Measurements from ENCODE around the gene STKLD1.

The STKLD1 gene

DNA sequence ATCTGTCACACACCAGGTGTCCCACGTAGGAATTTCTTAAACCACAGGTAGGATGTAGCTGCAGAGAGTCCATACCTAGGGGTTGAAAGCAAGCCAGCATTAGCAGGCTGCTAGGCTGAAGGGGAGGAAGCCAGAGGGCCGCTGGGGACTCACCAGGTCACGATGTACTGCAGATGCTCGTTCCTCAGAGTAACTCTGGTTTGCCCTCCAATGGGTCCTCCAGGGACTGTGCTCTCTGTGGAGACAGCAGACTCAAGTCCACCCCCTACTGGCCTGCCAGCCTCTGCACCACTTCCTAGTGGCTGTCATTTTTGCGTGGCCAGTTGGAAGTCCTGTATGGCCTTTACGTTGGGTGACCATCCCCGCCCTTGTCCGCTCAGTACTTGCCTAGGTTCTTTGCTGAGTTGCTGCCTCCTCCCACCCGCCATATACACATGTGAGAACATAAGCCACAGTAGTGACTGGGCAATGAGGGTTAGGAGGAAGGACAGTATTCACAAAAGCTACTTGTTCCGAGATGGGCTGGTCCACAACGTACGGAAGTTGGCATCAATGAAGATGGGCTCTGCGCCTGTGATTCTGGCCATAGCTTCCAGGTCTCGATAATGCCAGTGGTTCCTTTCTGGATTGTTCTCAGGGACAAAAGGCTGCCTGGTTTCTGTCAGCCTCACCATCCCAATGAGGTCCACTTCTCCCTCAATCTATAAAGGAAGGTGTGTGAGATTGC is 24.1 kb upstream of the STKLD1 start:
- no peak overlapping the region for H3K4me3 ChIP-seq (ENCODE audit: low read depth, low read length)
- TF ChIP-seq, protein P1, sequence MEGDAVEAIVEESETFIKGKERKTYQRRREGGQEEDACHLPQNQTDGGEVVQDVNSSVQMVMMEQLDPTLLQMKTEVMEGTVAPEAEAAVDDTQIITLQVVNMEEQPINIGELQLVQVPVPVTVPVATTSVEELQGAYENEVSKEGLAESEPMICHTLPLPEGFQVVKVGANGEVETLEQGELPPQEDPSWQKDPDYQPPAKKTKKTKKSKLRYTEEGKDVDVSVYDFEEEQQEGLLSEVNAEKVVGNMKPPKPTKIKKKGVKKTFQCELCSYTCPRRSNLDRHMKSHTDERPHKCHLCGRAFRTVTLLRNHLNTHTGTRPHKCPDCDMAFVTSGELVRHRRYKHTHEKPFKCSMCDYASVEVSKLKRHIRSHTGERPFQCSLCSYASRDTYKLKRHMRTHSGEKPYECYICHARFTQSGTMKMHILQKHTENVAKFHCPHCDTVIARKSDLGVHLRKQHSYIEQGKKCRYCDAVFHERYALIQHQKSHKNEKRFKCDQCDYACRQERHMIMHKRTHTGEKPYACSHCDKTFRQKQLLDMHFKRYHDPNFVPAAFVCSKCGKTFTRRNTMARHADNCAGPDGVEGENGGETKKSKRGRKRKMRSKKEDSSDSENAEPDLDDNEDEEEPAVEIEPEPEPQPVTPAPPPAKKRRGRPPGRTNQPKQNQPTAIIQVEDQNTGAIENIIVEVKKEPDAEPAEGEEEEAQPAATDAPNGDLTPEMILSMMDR (IDR thresholded peaks at IDR 0.05; ENCODE audit: low read depth, low read length): peak; percentile 46

- TF ChIP-seq, protein P1 (IDR thresholded peaks at IDR 0.05; ENCODE audit: low read depth, low read length): no peak
- no peak overlapping the region for H3K4me3 ChIP-seq (ENCODE audit: low read depth, low read length)
Measured at GRCh38 chr9:133352635-133353340, 23.4 kb upstream of the STKLD1 start.

DNA sequence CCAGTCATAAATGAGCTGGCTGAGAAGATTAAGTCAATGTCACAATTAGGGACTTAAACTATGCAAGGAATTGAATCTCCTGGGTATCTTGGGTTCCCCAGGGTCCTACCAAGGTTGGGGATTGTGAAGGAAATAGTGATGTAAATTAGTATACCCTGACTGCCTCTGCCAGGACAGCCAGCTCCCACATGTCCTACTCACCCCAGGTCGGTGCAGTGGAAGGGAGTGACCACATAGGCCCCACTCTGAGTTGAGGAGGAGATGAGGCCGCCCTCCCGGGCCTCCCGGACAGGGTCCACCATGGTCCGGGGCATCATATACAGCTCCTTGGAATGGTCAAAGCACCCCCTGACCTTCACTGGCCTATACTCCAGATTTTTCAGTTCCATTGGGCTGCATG is 22.6 kb upstream of the STKLD1 start:
- TF ChIP-seq, protein P1 (IDR thresholded peaks at IDR 0.05; ENCODE audit: low read depth, low read length): no peak
- no peak overlapping the region for H3K4me3 ChIP-seq (ENCODE audit: low read depth, low read length)

- TF ChIP-seq, protein P1 (IDR thresholded peaks at IDR 0.05; ENCODE audit: low read depth, low read length): no peak
Measured at GRCh38 chr9:133354766-133355165, 21.4 kb upstream of the STKLD1 start.

DNA sequence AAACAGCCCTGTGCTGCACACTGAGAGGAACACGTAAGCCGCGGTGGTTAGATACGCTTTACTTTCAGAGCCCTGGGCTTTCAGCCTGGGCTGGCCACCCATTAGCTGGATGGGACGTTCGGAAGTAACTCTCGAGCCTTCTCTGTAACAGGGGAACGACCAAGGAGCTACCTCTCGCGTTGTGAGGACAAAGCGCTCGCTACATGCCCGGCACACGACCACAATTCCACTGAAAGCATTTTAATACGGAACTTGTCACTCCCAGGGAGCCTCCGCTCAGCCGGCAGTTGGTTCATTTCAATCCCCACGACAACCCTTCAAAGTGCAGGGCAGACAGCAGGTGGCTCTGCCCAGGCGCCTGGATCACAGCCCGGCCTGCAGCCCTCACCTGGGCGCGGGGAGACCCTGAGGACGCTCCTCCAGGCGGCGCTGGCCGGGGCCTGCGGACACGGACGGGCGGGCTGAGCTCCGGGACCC is 20.2 kb upstream of the STKLD1 start:
- peak overlapping the region; percentile 84 for H3K4me3 ChIP-seq (ENCODE audit: low read depth, low read length)
- TF ChIP-seq, protein P1 (IDR thresholded peaks at IDR 0.05; ENCODE audit: low read depth, low read length): no peak

More at GRCh38 chr9:133354766-133355165, 21.4 kb upstream of the STKLD1 start:
- no peak overlapping the region for H3K4me3 ChIP-seq (ENCODE audit: low read depth, low read length)

- H3K4me3 ChIP-seq (ENCODE audit: low read depth, low read length): peak within 1 kb of the TSS; percentile 84
- TF ChIP-seq, protein P1 (IDR thresholded peaks at IDR 0.05; ENCODE audit: low read depth, low read length): no peak
Measured at GRCh38 chr9:133356391-133357091, 19.6 kb upstream of the STKLD1 start, which contains the start of the genes SURF1 and SURF2. SURF1 (minus strand) TSS chr9:133356487; CDS start chr9:133356453, 34 bp downstream. SURF2 (plus strand) TSS chr9:133356550; CDS start chr9:133356593, 43 bp downstream.
